HEK293 (cell line): ENCODE measurements around the gene LRIT3.

Experiments used
- CTCF ChIP-seq: fragments of 450-650 bp; formaldehyde crosslinking; IDR thresholded peaks from 2 replicates; pipeline ENCODE4 v1.5.1; 2016; ENCODE audit warnings: missing biosample characterization, missing genetic modification characterization
- ZBTB1 ChIP-seq: fragments of 450-650 bp; formaldehyde crosslinking; IDR thresholded peaks from 2 replicates; pipeline ENCODE4 v1.5.1; 2016; ENCODE audit warnings: missing biosample characterization, missing genetic modification characterization
- ZNF24 ChIP-seq: fragments of 450-650 bp; formaldehyde crosslinking; IDR thresholded peaks from 2 replicates; pipeline ENCODE4 v1.5.1; 2016; ENCODE audit warnings: missing biosample characterization, missing genetic modification characterization
- ZNF391 ChIP-seq: fragments of 450-650 bp; formaldehyde crosslinking; IDR thresholded peaks from 2 replicates; pipeline ENCODE4 v1.5.1; 2016; ENCODE audit warnings: low read depth, missing biosample characterization, missing genetic modification characterization, borderline replicate concordance
- ZNF704 ChIP-seq: fragments of 450-650 bp; formaldehyde crosslinking; IDR thresholded peaks from 2 replicates; pipeline ENCODE4 v1.5.1; 2016; ENCODE audit warnings: missing biosample characterization, missing genetic modification characterization

GRCh38 chr4:109872950-109873656 lies 25.2 kb downstream of the LRIT3 start:
- TF ChIP-seq ZNF391 (tag by site-specific recombination): no peak
- TF ChIP-seq CTCF (tag by site-specific recombination): no peak
- no peak for TF ChIP-seq ZBTB1 (tag by site-specific recombination)
- TF ChIP-seq ZNF704 (tag by site-specific recombination): no peak
- no peak for TF ChIP-seq ZNF24 (tag by site-specific recombination)
